Gastroesophageal sphincter (tissue), 3 donors: ENCODE results near the gene OCIAD1.

Experiments used
- EP300 ChIP-seq: sonication (generic); formaldehyde crosslinking; IDR thresholded peaks from one replicate; pipeline ENCODE4 v1.6.1; 2017; ENCODE audit warnings: antibody characterized with exemption, mild to moderate bottlenecking
- POLR2A ChIP-seq, 2 donors: fragments of 450-650 bp; IDR thresholded peaks; one replicate each; pipeline ENCODE4 v1.6.1; 2017; ENCODE audit warnings: antibody characterized with exemption in 2 of 2, mild to moderate bottlenecking in 2 of 2, moderate library complexity in 1 of 2
- POLR2AphosphoS5 ChIP-seq: sonication (generic); formaldehyde crosslinking; IDR thresholded peaks from one replicate; pipeline ENCODE4 v1.6.1; 2017; ENCODE audit warnings: antibody characterized with exemption
- TF ChIP-seq, protein P1 (sequence below), 4 experiments: fragments of 200-600 bp in 2 of 4; fragments of 450-650 bp in 2 of 4; sonication (generic) in 1 of 4; IDR thresholded peaks; one replicate each; pipeline ENCODE4 v1.5.1; 2017 to 2019; ENCODE audit warnings: antibody characterized with exemption in 4 of 4, mild to moderate bottlenecking in 2 of 4, moderate library complexity in 2 of 4

DNA sequence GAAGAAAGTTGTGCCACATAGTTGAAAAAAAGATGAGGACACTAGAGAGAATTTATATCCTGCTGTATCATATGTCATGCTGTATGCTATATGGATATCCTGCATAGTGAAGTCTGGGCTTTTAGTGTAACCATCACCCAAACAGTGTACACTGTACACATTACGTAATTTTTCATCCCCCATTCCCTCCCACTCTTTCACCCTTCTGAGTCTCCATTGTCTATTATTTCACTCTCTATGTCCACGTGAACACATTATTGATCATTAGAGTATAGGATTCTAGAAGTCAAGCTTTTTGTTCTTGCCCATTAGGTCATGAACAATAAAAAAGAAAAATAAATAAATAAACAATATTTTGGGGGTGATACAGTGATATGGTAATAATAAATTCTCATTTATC is 32.8 kb upstream of the OCIAD1 start:
- TF ChIP-seq, protein P1, sequence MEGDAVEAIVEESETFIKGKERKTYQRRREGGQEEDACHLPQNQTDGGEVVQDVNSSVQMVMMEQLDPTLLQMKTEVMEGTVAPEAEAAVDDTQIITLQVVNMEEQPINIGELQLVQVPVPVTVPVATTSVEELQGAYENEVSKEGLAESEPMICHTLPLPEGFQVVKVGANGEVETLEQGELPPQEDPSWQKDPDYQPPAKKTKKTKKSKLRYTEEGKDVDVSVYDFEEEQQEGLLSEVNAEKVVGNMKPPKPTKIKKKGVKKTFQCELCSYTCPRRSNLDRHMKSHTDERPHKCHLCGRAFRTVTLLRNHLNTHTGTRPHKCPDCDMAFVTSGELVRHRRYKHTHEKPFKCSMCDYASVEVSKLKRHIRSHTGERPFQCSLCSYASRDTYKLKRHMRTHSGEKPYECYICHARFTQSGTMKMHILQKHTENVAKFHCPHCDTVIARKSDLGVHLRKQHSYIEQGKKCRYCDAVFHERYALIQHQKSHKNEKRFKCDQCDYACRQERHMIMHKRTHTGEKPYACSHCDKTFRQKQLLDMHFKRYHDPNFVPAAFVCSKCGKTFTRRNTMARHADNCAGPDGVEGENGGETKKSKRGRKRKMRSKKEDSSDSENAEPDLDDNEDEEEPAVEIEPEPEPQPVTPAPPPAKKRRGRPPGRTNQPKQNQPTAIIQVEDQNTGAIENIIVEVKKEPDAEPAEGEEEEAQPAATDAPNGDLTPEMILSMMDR (IDR thresholded peaks at IDR 0.05) = no peak
- TF ChIP-seq POLR2AphosphoS5 (no peak), EP300 (no peak), POLR2A (IDR thresholded peaks at IDR 0.05) (no peak)
